Bone marrow (tissue), 2 donors: ENCODE results near the gene RPS6KA2.
A peak's percentile ranks its signal among the peaks of the same experiment; 100 is the strongest.
"Not testable (repeated sequence)": the region's sequence is repeated elsewhere in the genome, so short reads cannot be mapped to it uniquely, and the experiment has no call there.

Source experiments
- DNase-seq, 2 donors: peaks; one replicate each; lab custom pipeline; 2025; lab: John Stamatoyannopoulos, UW

RPS6KA2 gene

DNA sequence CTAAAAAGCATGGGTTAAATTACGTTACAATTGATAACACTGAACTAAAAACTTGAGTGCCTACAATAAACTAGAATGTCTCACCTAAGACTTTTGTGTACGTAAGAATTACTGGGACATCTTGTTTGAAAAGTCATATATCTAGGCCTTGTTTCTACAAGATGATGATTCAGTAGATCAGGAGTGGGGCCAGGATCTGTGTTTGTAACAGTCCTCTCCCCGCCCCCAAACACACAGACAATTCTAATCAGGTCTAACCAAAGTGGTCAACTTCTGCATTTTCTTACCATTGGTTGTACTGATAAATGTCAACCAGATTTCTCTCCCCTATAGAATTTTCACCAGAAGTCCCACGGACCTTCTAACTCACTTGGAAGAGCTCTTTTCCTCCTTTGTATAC is 97.5 kb downstream of the RPS6KA2 start:
- peak in 1 of 2 donors; percentile 20 for DNase-seq

DNA sequence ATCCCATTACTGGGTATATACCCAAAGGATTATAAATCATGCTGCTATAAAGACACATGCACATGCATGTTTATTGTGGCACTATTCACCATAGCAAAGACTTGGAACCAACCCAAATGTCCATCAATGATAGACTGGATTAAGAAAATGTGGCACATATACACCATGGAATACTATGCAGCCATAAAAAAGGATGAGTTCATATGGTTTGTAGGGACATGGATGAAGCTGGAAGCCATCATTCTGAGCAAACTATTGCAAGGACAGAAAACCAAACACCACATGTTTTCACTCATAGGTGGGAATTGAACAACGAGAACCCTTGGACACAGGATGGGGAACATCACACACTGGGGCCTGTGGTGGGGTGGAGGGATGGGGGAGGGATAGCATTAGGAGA is 98.0 kb downstream of the RPS6KA2 start:
- not testable (repeated sequence) for DNase-seq

DNA sequence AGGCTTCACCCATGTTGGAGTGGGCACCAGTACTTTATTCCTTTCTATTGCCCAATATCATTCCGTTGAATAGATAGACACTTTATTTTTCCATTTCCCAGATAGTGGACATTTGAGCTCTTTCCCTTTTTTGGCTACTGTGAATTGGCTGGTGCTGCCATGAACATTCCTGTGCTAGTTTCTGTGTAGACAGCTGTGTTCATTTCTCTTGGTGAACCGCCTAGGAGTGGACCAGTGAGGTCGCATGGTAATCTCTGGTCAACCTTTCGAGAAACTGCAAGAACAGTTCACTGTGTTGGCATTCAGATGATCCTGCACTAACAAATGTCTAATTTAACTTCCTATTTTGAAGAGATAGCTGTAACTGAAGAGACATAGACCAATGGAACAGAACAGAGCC is 99.2 kb downstream of the RPS6KA2 start:
- no peak for DNase-seq

DNA sequence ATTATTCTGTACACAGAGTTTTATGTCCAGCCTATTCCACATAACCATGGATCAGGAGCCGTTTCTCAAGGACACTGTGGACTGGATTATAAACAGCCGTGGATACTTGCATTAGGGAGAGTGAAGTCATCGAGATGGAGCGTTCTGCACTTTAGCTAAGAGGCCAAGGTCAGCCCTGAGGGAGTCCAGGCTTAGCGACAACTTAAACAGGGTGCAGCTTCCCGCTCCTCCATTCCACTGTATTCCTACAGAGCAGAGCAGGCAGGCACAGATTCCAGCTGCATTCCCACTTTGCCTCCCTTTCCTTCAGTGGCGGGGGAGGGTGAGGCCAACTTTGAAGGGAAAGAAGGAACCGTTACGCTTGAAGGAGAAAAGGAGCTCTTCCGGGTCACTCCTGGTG is 100.1 kb downstream of the RPS6KA2 start:
- DNase-seq, result no peak

DNA sequence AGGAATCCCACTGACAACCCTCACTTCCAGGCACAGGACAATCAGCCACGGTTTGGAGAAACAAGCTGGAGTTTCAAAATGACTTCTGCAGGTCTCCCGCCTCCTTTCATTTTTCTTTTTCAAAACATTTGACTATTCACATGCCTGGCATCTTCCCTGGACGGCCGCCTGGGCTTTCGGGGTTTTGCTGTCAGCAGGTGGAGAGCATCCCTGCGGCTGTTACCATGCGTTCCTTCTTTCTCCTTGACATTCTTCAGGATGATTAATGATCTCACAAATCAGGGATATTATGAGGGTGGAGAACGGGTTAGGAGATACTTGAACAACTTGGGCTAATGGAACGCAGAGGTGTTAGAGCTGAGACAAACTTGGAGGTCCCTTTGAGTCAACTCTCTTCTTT is 101.5 kb downstream of the RPS6KA2 start:
- no peak for DNase-seq

DNA sequence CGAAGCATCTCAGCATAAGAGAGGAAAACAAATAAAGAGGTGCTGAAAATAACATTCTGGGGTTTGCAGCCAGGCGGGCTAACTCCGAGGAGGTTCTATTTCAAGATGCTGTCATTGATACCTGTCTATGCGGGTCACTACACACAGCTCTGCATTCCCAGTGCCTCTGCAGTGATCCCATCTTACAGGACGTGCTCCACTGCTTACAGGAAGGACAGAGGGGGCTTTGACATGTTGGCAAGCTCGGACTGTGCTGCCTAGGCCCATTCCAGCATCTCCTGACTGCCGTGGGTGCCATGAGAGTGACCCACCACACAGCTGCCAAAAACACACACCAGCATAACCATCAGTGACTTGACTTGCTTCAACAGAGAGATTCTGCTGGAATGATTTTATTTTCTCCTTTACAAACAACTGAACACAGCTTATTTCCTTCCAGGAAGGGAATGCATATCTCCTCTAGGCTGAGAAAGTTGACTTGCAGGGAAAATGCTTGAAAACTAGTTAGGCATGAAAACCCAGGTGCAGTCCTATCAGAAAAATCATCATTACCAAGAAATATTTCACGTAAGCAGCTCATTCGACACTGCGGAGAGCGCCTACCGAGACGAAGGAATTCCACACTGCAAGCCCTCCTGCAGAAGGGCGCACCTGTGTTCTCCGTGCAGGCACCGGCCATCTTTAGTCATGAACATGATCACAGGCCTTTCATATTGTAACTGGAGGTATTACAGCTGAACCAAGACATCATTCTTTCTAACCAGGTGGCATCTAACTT is 103.1 kb downstream of the RPS6KA2 start:
- DNase-seq, result no peak

DNA sequence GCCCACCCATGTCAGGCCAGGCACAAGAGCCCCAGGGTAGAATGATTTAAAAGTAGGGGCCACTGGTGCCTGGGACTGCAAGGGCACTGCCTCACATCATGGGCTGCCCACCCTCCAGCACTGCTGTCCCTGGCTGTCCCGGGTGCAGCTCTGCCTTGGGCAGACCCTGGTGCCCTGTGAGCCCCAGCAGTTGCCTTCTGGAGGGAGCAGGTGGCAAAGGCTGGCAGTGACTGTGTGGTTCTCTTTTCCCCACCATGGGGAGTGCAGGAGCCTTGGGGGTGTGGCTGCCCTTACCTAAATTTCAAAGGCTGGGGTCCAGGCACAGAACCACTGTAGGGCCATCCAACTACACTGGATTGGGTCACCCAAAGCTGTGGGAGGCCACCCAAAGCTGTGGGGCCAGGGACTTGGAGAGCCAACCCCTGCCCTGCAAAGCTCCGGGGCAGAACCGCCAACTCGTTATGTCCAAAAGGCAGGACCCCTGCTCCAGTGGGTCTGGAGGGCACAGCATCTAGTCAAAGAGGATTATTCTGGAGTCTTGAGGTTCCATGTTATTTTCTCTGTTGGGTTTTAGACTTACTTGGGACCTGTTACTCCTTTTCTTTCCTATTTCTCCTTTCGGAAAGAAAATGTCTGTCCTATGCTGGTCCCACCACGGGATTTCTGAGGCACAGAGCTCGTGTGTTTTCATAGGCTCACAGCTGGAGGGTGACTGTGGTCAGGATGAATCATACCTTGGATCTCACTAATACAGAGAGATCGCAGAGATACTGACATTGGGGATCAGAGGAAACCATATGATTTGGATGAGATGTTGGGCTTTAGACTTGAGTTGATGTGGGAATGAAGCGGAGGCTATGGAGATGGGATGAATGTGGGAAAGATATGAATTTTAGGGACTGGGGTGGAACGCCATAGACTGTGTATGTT is 105.9 kb downstream of the RPS6KA2 start:
- no peak for DNase-seq

DNA sequence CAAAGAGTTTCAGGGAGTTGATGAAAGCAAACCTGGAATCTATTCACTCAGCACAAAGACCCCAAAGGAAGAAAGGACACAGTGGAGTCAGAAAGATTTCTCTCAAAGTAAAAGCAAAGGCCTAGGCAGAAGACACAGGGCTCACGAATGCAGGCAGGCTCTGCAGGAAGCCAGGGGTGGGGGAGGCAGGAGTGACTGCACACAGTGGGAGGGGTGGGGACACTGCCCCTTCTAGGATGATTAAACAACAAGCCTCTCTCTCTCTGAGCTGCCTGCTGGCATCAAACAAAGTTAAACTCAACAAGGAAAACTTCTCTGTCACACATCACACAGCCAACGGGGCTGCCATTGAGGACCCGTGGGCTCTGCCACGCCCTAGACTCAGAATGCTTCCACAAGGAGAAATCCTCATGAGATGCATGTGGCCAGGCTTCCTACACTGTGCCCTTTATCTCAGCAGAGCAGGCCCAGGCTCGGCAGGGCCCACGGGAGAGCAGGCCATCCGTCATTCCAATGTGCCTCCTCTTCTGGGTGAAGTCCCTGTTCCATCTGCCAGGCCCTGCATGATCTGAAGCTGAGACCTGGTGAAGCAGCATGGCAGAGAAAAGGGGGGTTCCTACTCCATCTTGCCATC is 110.7 kb downstream of the RPS6KA2 start:
- DNase-seq, result peak in 1 of 2 donors; percentile 79

DNA sequence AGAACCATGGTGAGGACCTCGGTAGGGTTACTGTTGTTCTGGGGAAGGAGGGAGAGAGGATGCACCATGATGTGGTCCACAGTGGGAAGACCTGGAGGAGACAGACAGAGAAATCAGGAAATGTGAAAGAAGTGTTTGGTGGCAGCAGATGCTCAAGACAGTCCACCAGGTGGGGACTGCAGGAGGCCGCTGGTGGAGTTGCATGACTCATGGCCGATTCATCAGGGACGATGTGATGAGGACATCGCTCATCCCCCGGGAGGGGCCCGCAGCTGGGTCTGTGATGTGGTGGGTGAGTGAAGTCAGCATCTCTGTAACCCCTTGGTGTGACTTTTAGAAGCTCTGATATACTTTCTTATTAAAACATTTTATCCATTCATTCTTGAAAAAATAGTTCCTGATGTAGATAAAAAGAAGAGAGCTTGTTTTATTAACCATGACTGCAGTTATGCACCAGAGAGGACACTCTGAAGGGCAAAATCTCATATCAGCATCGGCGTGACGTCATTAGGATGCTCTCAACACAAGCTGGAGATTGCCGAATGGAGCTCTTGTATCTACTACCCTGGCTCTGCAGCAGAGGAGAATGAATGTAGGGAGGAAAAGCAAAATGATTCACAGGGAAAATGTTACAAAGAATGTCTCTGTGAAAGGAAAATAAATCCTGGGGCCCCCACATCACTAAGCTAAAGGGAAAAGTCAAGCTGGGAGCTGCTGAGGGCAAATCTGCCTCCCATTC is 111.8 kb downstream of the RPS6KA2 start:
- peak in 1 of 2 donors; percentile 88 for DNase-seq

DNA sequence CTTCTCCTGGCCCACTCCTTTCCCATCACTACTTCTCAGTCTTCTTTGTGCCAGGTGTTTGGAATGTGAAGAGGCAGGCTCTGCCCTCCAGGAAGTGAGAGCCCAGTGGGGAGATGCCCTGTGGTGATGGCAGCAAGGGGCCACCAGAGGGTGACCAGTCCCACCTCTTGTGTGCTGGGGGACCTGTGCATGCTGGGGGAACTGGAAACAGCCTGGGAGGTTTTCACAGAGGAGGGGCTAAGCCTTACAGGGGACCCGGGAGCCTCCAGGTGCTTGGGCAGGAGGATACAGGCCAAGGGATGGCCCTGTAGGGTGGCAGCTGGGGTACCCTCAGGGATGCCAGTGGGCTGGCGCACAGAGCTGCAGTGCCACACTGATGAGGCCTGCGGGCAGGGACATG is 112.9 kb downstream of the RPS6KA2 start:
- no peak for DNase-seq

DNA sequence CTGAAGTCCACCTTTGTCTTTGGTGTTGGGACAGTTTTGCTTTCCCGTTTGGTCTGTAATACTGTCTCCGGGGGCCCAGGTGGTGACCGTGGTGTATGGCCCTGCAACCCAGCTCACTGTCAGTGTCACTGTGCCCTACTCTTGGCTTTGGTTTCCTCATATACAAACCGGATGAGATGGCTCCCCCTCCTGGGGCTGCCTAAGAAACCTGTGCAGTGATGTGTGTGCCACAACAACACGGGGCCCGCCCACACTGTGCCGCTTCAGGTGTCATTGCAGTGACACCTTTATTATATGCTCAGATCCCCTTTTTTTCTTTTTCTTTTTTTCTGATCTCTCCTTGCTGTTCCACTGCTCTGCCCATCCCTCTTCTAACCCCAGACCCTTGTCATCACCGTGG is 114.5 kb downstream of the RPS6KA2 start:
- DNase-seq, result no peak

DNA sequence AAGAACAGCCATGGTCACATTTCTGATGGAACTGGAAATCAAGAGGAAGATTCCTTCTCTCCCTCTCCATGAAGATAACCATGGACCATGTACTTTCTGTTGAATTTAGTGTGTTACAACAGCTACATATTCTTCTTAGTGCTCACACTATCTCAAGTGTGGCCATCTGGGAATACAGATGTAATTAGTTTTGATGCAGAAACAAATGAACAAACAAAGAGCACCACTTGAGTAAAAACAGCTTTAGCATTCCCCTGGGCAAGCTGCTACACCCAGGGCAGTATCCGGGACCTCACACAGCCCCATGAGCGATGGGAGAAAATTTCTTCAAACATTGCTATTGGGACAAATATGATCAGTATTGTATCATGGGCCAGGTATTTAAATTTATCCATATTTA is 115.7 kb downstream of the RPS6KA2 start:
- no peak for DNase-seq

DNA sequence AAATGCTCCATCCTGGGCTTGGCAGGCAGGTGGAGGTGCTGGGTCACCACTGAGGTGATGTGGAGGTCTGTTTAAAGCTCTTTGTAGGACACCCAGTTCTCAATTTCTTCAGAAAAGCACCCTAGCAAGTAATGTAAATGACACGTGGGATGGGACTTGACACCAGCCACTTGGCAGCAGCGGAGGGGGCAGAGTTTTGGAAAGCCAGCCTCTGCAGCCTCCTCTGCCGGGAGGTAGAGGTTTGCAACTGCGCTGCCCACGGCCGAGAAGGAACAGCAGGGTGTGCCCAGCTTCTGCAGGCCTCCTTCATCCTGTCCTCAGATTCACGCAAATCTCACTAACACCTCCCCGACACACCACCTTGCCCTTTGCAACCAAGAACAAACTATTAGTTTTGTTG is 117.9 kb downstream of the RPS6KA2 start:
- DNase-seq, result no peak

DNA sequence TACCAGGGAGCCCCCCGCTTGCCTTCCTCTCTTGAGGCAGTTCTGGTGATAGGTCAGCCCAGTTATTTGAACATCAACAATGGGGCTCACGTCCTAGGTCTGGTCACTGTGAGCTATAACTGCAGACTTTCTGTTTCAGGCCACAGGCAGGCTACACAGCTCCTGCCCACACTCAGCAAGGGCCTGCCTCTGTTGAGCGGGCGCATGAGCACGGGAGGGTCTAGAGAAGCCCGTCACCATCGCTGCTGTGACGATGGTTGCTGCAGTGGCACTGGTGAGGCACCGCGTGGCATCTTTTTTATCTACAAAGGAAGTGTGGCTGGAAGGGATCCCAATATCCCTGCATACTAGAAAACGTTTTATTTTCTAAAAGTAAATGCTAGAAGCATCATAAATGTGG is 118.3 kb downstream of the RPS6KA2 start:
- DNase-seq, result no peak

DNA sequence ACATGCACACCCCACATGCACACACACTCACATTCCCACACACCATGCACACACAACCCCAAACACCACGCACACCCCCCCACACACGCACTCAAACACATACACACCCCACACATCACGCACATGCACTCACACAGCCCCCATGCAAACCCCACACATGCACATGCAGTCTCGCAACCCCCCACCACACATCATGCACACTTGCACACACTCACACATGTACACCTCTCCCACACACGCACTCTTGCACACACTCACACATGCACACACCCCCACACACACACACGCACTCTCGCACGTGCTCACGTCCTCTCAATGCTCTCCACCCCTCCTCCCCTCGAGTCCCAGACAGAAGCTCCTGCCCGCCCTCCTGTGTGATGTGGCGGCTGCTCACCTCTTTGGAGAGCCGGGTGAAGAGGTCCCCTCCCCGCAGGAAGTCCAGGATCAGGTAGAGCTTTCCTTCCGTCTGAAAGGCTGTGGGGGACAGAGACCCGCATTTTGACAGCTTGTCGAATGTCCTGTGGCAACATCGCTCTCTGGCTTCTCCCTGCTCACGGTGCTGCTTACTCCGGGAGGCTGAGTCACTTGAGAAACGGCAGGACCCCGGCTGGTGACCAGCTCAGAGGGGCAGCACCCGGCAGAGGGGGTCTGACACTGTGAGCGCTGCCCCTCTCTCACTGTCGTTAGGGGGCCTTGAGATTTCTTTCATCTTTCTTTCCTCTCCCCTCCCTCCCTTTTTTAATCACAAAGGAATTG is 119.1 kb downstream of the RPS6KA2 start:
- DNase-seq, result no peak

DNA sequence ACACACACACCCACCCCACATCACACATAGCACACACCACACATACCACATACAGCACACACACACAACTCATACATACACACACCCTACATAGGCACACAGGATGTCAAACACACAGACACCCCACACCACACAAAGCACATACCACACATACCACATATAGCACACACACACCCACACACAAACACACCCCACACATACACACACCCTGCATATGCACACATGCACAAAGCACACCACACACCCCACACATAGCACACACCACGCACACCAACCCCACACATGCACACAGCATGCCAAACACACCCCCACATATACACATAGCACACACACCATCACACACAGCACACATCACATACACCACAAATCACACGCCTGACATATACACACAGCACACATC is 119.7 kb downstream of the RPS6KA2 start:
- DNase-seq, result no peak

DNA sequence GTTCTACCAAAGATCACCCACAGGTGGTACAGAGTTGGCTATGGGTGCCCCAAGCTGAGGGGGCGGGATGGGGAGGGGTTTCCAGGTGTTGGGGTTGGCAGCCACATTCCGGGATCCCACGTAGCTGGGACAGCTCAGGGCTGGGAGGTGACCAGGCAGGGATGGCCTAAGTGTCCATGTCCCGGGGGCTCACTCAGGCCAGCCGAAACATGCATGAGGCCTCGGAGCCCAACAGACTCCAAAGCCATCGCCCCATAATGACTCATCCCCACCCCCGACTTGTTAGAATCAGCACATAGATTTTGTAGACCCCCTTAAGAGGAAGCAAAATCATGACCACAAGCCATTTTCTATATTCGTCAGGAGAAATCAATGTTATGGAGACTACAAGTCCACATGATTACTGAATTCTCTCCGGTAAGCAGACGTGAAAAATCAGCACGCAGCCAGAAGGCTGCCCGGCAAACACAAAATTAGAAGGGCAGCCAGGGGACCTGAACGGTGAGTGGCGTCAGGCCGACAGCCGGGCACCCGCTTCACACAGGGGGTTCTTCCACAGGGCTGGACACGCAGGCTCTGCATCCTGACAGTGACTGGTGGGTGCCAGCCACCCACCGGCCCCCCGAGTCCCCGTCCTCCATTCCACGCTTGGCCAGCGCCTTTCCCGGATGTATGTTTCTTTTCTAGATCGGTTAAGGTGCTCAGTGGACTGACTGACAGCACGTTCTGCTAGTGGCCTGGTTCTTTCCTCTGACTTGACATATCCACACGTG is 121.7 kb downstream of the RPS6KA2 start:
- DNase-seq, result no peak

DNA sequence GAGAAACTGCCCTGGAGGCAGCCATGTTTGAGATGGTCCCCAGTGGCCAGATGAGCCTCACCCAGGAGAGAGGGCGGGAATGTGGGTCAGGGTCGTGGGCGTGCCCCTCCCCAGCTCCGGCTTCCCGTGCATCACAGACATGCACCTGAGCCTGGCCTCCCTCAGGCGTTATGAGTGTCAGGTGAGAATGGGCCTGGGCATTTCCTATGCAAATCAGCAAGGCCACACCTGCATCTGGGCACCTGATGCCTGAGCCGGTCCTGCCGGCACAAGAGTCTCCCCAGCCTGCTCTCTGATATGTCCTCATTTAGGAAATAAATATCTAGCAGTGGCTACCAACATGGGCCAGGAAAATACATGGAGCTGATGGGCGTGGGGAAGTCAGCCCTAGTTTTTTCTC is 123.0 kb downstream of the RPS6KA2 start:
- DNase-seq, result no peak

DNA sequence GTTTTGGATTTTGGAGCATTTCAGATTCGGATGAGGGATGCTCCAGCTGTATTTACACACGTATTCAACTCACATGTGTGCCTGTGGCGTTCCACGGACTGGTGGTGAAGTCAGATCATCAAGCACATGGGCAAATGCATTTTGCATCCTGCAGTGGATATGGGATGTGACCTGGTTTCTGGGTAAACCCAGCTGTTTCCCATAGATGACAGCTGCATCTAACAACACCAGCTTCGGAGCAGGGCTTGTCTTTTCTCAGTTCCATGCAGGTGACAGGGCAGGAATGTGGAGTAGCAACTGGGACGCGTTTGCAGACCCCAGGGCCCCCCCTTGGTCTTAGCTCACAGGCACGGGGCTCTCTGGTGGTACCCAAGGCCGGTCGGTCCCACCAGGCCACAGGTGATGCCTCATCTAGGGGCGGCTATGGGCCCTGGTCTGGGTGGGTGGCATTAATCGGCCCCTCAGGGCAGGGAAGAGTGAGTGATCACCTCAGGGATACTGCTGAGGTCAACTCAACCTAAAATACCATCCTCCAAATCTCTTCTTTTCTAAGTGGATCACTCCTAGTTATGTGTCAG is 123.8 kb downstream of the RPS6KA2 start:
- DNase-seq, result no peak

DNA sequence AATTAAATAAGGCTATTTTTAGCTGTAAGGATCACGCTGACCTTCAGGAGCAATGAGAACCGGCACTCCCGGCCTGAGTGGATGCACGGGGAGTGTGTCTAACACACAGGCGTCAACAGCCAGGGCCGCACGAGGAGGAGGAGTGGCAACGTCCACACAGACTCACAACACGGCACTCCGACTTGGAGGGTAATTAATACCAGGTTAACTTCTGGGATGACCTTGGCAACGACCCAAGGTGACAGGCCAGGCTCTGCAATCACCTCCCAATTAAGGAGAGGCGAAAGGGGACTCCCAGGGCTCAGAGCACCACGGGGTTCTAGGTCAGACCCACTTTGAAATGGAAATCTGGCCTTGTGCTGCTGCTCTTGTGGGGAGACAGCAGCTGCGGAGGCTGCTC is 124.6 kb downstream of the RPS6KA2 start:
- no peak for DNase-seq
